CD4-positive, alpha-beta T cell treated with Interleukin-6 at 100 ng/mL for 8 hours (primary cell): ENCODE measurements around the gene LBX2.

Experiments
- DNase-seq: peaks from one replicate; pipeline ENCODE4 v3.0.0-alpha.2; 2020; ENCODE audit warnings: mixed read lengths, low spot score

The LBX2 gene

DNA sequence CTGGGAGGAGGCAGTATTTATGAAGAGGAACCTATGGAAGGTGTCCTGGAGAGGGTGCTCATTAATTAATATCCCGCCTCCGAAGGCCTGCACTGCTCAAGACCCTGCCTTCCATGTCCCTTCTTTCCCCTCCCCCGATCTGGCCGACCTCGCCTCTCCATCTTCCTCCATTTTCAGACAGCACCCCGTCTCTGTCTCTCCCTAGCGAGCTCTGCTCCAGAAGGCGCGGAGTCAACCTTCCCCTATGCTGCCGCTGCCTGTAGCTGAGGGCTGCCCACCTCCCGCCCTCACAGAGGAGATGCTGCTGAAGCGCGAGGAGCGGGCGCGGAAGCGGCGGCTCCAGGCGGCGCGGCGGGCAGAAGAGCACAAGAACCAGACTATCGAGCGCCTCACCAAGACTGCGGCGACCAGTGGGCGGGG lies 42.3 kb downstream of the LBX2 start:
- DNase-seq, result no peak

DNA sequence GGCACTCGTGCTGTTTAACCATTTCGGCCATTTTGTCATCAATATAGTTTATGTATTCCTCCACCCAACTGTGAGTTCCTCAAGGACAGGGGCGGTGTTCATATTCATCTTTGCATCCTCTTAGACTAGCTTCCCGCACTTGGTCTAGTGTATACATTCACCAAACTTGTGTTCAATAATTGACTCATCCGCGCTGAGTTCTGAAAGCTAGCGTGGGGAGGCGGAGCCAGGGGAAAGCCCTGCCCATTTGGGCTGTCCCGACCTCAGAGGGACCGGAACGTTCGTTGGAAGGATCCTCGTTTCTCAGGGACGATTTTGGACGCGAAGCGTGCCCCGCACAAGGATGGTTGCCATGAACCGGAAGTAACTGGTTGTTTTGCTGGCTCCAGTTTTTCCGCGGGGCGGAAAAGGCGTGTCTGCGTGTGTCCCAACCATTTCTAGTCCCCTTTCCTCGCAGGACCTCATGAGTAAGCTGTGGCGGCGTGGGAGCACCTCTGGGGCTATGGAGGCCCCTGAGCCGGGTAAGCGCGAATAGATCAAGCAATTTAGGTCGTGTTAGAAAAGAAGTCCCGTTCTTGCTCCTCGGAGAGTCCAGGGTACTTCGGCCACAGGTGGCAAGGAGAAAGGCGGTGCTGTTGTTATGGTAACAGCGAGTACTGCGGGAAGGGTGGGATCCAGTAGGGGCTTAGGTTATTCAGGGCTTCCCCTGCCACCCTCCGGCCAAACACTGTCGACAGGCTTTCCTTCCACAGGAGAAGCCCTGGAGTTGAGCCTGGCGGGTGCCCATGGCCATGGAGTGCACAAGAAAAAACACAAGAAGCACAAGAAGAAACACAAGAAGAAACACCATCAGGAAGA lies 44.5 kb downstream of the LBX2 start, which contains the start of gene INO80B:
Gene INO80B (plus strand): TSS at position 434 of the 858 bp plus-strand sequence. CDS start 30 bp downstream, at position 464.
- DNase-seq, result peak; percentile 97

DNA sequence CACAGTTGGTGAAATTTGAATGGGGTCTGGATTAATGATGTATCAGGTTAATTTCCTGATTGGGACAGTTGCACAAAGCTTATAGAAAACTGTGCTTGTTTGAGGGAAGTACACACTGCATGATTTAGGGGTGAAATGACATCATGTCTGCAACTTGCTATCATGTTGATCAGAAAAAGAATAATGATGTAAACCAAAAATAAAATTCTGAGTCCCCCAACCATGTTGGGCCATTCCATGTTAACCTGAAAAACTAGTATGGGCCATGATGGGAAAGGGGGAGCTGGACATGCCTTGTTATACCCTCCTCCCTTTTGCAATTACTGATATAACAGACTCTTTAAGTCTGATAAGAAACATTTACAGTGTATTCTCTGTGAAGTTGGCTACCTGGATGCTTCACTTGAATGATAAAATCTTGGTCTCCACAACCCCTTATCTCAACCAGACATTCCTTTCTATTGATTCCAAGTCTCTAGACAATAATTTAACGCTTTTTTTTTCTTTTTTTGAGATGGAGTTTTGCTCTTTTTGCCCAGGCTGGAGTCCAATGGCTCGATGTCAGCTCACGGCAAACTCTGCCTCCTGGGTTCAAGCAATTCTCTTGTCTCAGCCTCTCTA lies 48.7 kb downstream of the LBX2 start:
- no peak for DNase-seq

- no peak for DNase-seq
Observed at GRCh38 chr2:74448771-74449170, 50.6 kb downstream of the LBX2 start.
